KMS-11 (cell line): ENCODE results near the gene CYLC2.

Experiments used
- H2AFZ ChIP-seq: fragments of 200-600 bp; sonication (generic); 2 replicates; pipeline ENCODE4 v1.6.1; 2016; ENCODE audit warnings: antibody characterized with exemption, mixed run types, low read depth
- H3K27ac ChIP-seq: fragments of 200-600 bp; sonication (generic); 2 replicates; pipeline ENCODE4 v1.6.1; 2016; ENCODE audit warnings: mild to moderate bottlenecking, mixed run types
- H3K27me3 ChIP-seq: fragments of 200-600 bp; sonication (generic); 2 replicates; pipeline ENCODE4 v1.6.1; 2017; ENCODE audit warnings: mild to moderate bottlenecking, low read depth, mixed run types, moderate library complexity; ENCODE audit not compliant: insufficient read depth
- H3K36me3 ChIP-seq: fragments of 200-600 bp; sonication (generic); 2 replicates; pipeline ENCODE4 v1.6.1; 2017; ENCODE audit warnings: mild to moderate bottlenecking, mixed run types; ENCODE audit not compliant: insufficient read depth
- H3K4me1 ChIP-seq: fragments of 200-600 bp; sonication (generic); 2 replicates; pipeline ENCODE4 v1.6.1; 2016; ENCODE audit warnings: mild to moderate bottlenecking, low read depth, mixed run types; ENCODE audit not compliant: poor library complexity, severe bottlenecking
- H3K4me2 ChIP-seq: fragments of 200-600 bp; sonication (generic); 2 replicates; pipeline ENCODE4 v1.7.0; 2016; ENCODE audit warnings: mild to moderate bottlenecking, mixed run types
- H3K4me3 ChIP-seq: fragments of 200-600 bp; sonication (generic); IDR thresholded peaks from 2 replicates; pipeline ENCODE4 v1.6.1; 2017; ENCODE audit warnings: low read depth, low read length, mixed read lengths; ENCODE audit not compliant: insufficient read depth
- H3K79me2 ChIP-seq: fragments of 200-600 bp; sonication (generic); 2 replicates; pipeline ENCODE4 v1.6.1; 2016; ENCODE audit warnings: low read depth, mixed run types; ENCODE audit not compliant: insufficient read depth
- H3K9ac ChIP-seq: fragments of 200-600 bp; sonication (generic); 2 replicates; pipeline ENCODE4 v1.6.1; 2016; ENCODE audit warnings: mild to moderate bottlenecking, mixed run types
- H4K20me1 ChIP-seq: fragments of 200-600 bp; sonication (generic); 2 replicates; pipeline ENCODE4 v1.6.1; 2016; ENCODE audit warnings: mild to moderate bottlenecking, mixed run types; ENCODE audit not compliant: insufficient read depth
- CTCF ChIP-seq: fragments of 200-600 bp; sonication (generic); conservative IDR thresholded peaks from 2 replicates; pipeline ENCODE4 v1.6.1; 2017; ENCODE audit warnings: low read depth, mild to moderate bottlenecking, antibody characterized with exemption, low read length, moderate library complexity, mixed read lengths

The CYLC2 gene

DNA sequence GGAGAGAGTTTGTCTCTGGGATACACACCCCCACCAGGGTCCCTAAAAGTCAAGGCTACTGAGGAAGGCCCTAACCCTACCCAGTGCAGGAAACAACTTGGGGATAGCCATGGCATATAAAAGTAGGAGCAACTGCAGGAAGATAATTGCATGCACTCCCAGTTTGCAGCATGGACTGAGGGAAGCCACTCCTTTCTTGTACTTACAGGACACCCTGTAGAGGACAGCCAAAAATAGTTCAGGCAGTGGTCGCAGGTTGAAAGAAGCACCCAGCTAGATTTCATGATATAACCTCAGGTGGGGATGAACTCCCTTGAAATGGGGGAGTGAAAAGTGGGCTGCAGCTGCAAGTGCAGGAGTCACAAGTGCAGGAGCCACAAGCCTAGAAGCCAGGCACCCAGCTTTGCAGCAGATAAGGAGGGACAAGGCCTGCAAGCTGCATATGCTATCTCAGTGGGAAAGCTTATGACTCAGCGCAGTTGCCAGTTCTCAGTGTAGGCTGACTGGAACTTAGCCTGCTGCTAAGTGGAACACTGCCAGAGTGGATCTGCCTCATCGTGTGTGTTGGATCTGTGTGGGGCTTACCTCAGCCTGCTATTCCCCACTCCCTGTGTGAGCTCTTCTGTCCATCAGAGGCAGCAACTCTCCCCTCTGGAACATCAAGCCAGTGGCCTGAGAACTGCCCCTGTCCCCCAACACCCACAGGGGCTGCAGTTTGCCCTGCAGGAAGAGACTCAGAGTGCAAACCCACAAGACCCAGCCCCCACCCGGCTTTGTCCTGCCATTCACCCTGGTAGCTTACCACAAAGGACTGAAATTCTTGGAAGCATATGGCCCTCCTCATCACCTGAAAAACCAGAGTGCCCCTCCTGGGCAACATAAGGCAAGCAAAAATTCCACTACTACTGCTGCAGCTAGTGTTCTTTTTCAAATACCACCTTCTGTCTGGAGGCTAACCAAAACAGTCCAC lies 42.7 kb downstream of the CYLC2 start:
- no peak overlapping the region for H3K9ac ChIP-seq
- H3K27ac ChIP-seq: no peak overlapping the region
- H3K79me2 ChIP-seq: no peaks in the 10 kb centered on the region
- no peaks in the 10 kb centered on the region for H3K36me3 ChIP-seq
- H3K4me2 ChIP-seq: no peak overlapping the region
- no peaks in the 10 kb centered on the region for H4K20me1 ChIP-seq
- no peak overlapping the region for H2AFZ ChIP-seq
- no peaks in the 10 kb centered on the region for H3K4me1 ChIP-seq
- no peak overlapping the region for H3K4me3 ChIP-seq
- no peaks in the 10 kb centered on the region for H3K27me3 ChIP-seq
- TF ChIP-seq CTCF: no peak

DNA sequence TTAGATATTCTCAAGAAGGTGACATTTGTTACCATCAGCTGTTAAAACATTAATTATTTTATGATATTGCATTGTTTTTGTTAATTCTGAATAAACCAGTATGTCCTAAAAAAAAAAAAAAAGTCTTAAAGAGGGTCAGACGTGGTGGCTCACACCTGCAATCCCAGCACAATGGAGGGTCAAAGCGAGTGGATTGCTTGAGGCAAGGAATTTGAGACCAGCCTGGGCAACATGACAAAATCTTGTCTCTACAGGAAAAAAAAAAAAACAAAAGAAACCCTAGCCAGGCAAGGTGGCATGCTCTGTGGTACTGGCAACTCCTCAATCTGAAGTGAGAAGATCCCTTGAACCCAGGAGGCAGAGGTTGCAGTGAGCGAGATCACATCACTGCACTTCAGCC lies 46.8 kb downstream of the CYLC2 start:
- H3K9ac ChIP-seq: no peak overlapping the region
- no peak for TF ChIP-seq CTCF
- H3K36me3 ChIP-seq: no peaks in the 10 kb centered on the region
- no peaks in the 10 kb centered on the region for H3K4me1 ChIP-seq
- H3K27me3 ChIP-seq: no peaks in the 10 kb centered on the region
- no peak overlapping the region for H3K4me2 ChIP-seq
- no peak overlapping the region for H2AFZ ChIP-seq
- no peak overlapping the region for H3K27ac ChIP-seq
- no peak overlapping the region for H3K4me3 ChIP-seq
- no peaks in the 10 kb centered on the region for H4K20me1 ChIP-seq
- H3K79me2 ChIP-seq: no peaks in the 10 kb centered on the region
